KOPT-K1 (cell line): ENCODE data around the gene LAX1.
A peak's percentile ranks its signal among the peaks of the same experiment; 100 is the strongest.
"Not testable (repeated sequence)": the region's sequence is repeated elsewhere in the genome, so short reads cannot be mapped to it uniquely, and the experiment has no call there.

Experiments used
- H3K27ac ChIP-seq: fragments of 200-600 bp; sonication (generic); 2 replicates; pipeline ENCODE4 v1.5.1; 2016; ENCODE audit warnings: antibody characterized with exemption, mild to moderate bottlenecking, low read depth, low read length; ENCODE audit not compliant: poor library complexity, severe bottlenecking
- H3K36me3 ChIP-seq: fragments of 200-600 bp; sonication (generic); 2 replicates; pipeline ENCODE4 v1.5.1; 2017; ENCODE audit warnings: antibody characterized with exemption, mild to moderate bottlenecking, low read length, moderate library complexity; ENCODE audit not compliant: insufficient read depth
- H3K9me3 ChIP-seq: fragments of 200-600 bp; sonication (generic); 2 replicates; pipeline ENCODE4 v1.5.1; 2017; ENCODE audit warnings: antibody characterized with exemption, low read length, mild to moderate bottlenecking; ENCODE audit not compliant: insufficient read depth, poor library complexity, severe bottlenecking

The LAX1 gene

GRCh38 chr1:203756036-203756435 lies 8.9 kb upstream of the LAX1 start:
- no peaks in the 10 kb centered on the region for H3K36me3 ChIP-seq
- H3K9me3 ChIP-seq = no peaks in the 10 kb centered on the region
- H3K27ac ChIP-seq = no peak overlapping the region

GRCh38 chr1:203758749-203759148 lies 6.2 kb upstream of the LAX1 start:
- H3K9me3 ChIP-seq, H3K27ac ChIP-seq, H3K36me3 ChIP-seq: not testable (repeated sequence)

- Histone ChIP-seq H3K9me3 (no peaks in the 10 kb centered on the region), H3K36me3 (no peaks in the 10 kb centered on the region), H3K27ac (no peak overlapping the region)
Observed at GRCh38 chr1:203760506-203760905, 4.5 kb upstream of the LAX1 start.

GRCh38 chr1:203761958-203762357 lies 3.0 kb upstream of the LAX1 start:
- not testable (repeated sequence) for H3K27ac ChIP-seq, H3K9me3 ChIP-seq, H3K36me3 ChIP-seq

- H3K36me3 ChIP-seq = peaks cover 5% of the 10 kb centered on the region; the same call in 1 of the 2 replicates
- peak overlapping the region; percentile 94 for H3K27ac ChIP-seq
- H3K9me3 ChIP-seq = no peaks in the 10 kb centered on the region
Observed at GRCh38 chr1:203763505-203763904, 1.5 kb upstream of the LAX1 start.

- Histone ChIP-seq H3K27ac (peak overlapping the region; percentile 94), H3K36me3 (peaks cover 9% of the 10 kb centered on the region; the same call in 1 of the 2 replicates), H3K9me3 (no peaks in the 10 kb centered on the region)
Observed at GRCh38 chr1:203764105-203765028, 616 bp upstream of the LAX1 start.

GRCh38 chr1:203768256-203768655 lies 3.3 kb downstream of the LAX1 start:
- Histone ChIP-seq H3K27ac (no peak overlapping the region), H3K36me3 (peaks cover 40% of the 10 kb centered on the region), H3K9me3 (no peaks in the 10 kb centered on the region)

- Histone ChIP-seq H3K9me3 (no peaks in the 10 kb centered on the region), H3K36me3 (peaks cover 55% of the 10 kb centered on the region), H3K27ac (no peak overlapping the region)
Observed at GRCh38 chr1:203769505-203770343, 4.7 kb downstream of the LAX1 start.

- Histone ChIP-seq H3K27ac (no peak overlapping the region), H3K36me3 (peaks cover 73% of the 10 kb centered on the region), H3K9me3 (no peaks in the 10 kb centered on the region)
Observed at GRCh38 chr1:203771901-203772301, 6.9 kb downstream of the LAX1 start.

GRCh38 chr1:203772836-203773235 lies 7.9 kb downstream of the LAX1 start:
- Histone ChIP-seq H3K27ac (no peak overlapping the region), H3K36me3 (peaks cover 73% of the 10 kb centered on the region), H3K9me3 (no peaks in the 10 kb centered on the region)

GRCh38 chr1:203776636-203777035 lies 11.7 kb downstream of the LAX1 start:
- Histone ChIP-seq H3K36me3 (peaks cover 48% of the 10 kb centered on the region), H3K9me3 (no peaks in the 10 kb centered on the region), H3K27ac (no peak overlapping the region)

GRCh38 chr1:203777596-203777995 lies 12.6 kb downstream of the LAX1 start:
- H3K36me3 ChIP-seq = peaks cover 39% of the 10 kb centered on the region

GRCh38 chr1:203778146-203778545 lies 13.2 kb downstream of the LAX1 start:
- H3K36me3 ChIP-seq = peaks cover 33% of the 10 kb centered on the region
- no peaks in the 10 kb centered on the region for H3K9me3 ChIP-seq
- H3K27ac ChIP-seq = no peak overlapping the region

More at GRCh38 chr1:203777596-203777995, 12.6 kb downstream of the LAX1 start:
- no peak overlapping the region for H3K27ac ChIP-seq
- no peaks in the 10 kb centered on the region for H3K9me3 ChIP-seq

GRCh38 chr1:203778789-203779188 lies 13.8 kb downstream of the LAX1 start:
- H3K36me3 ChIP-seq = peaks cover 27% of the 10 kb centered on the region
- no peaks in the 10 kb centered on the region for H3K9me3 ChIP-seq
- no peak overlapping the region for H3K27ac ChIP-seq

- no peaks in the 10 kb centered on the region for H3K9me3 ChIP-seq
Observed at GRCh38 chr1:203781962-203782361, 17.0 kb downstream of the LAX1 start.

More at GRCh38 chr1:203781962-203782361, 17.0 kb downstream of the LAX1 start:
- Histone ChIP-seq H3K27ac (no peak overlapping the region), H3K36me3 (no peaks in the 10 kb centered on the region)
